ENCODE data around the gene COL13A1.

COL13A1 gene

GRCh38 chr10:69792341-69792740 lies 9.4 kb upstream of the COL13A1 start:
- DNase-seq, result no peak

- no peak for DNase-seq
Observed at GRCh38 chr10:69794673-69795072, 7.0 kb upstream of the COL13A1 start.

GRCh38 chr10:69795242-69795934 lies 6.3 kb upstream of the COL13A1 start:
- no peak for DNase-seq

GRCh38 chr10:69797959-69798358 lies 3.7 kb upstream of the COL13A1 start:
- no peak for DNase-seq

GRCh38 chr10:69800109-69800508 lies 1.6 kb upstream of the COL13A1 start:
- DNase-seq, result no peak

GRCh38 chr10:69800665-69801064 lies 1.0 kb upstream of the COL13A1 start:
- no peak for DNase-seq

GRCh38 chr10:69801094-69801433 lies 642 bp upstream of the COL13A1 start:
- no peak for DNase-seq

GRCh38 chr10:69802424-69803161 lies 887 bp downstream of the COL13A1 start:
- DNase-seq, result no peak

GRCh38 chr10:69803809-69804208 lies 2.1 kb downstream of the COL13A1 start:
- DNase-seq, result no peak

GRCh38 chr10:69804775-69805174 lies 3.1 kb downstream of the COL13A1 start:
- no peak for DNase-seq

- no peak for DNase-seq
Observed at GRCh38 chr10:69807122-69807521, 5.4 kb downstream of the COL13A1 start.

GRCh38 chr10:69807696-69808095 lies 6.0 kb downstream of the COL13A1 start:
- DNase-seq, result no peak

- DNase-seq, result no peak
Observed at GRCh38 chr10:69809318-69809717, 7.6 kb downstream of the COL13A1 start.

GRCh38 chr10:69810097-69810496 lies 8.4 kb downstream of the COL13A1 start:
- no peak for DNase-seq

GRCh38 chr10:69810675-69811397 lies 9.1 kb downstream of the COL13A1 start:
- no peak for DNase-seq

GRCh38 chr10:69813632-69814031 lies 11.9 kb downstream of the COL13A1 start:
- no peak for DNase-seq

GRCh38 chr10:69814251-69814650 lies 12.5 kb downstream of the COL13A1 start:
- DNase-seq, result no peak

- DNase-seq, result no peak
Observed at GRCh38 chr10:69815104-69815503, 13.4 kb downstream of the COL13A1 start.

- no peak for DNase-seq
Observed at GRCh38 chr10:69816521-69816920, 14.8 kb downstream of the COL13A1 start.

- DNase-seq, result no peak
Observed at GRCh38 chr10:69817078-69817581, 15.4 kb downstream of the COL13A1 start.

- DNase-seq, result no peak
Observed at GRCh38 chr10:69818676-69819239, 17.1 kb downstream of the COL13A1 start.

- no peak for DNase-seq
Observed at GRCh38 chr10:69819716-69820506, 18.2 kb downstream of the COL13A1 start.

GRCh38 chr10:69820817-69821216 lies 19.1 kb downstream of the COL13A1 start:
- DNase-seq, result no peak

All from NCI-H1048 (cell line).